Stimulated activated CD8-positive, alpha-beta memory T cell treated with anti-CD3 and anti-CD28 coated beads, Interleukin-4, amount 100 ng/mL, for 4 hours (primary cell): ENCODE results near the gene ANK3.

ENCODE experiments used
- DNase-seq, 2 donors: peaks; one replicate each; pipeline ENCODE4 v3.0.0-alpha.2; 2020; ENCODE audit warnings: low read depth in 2 of 2, low spot score in 1 of 2

ANK3 gene

GRCh38 chr10:60236869-60237524, 152.7 kb downstream of the ANK3 start:
- DNase-seq: no peak

- DNase-seq: no peak
These were observed 154.7 kb downstream of the ANK3 start for GRCh38 chr10:60235001-60235400.

DNA sequence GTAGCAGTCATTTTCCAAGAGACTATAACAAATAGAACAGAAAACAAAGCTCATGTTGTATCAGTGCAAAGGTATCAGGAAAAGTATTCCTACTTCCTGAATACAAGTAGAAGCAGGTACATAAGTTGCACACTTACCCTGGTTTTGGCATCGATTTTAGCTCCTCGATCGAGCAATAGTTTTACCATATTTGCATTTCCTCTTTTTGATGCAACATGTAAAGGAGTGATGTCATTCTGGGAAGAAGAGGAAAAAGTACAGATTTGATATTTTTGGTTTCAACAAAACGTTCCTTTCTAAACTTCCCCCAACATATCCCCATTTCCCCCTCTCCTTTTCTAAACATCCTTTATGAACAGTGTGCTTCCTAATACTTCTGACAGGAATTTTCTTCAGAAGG, 155.1 kb downstream of the ANK3 start:
- no peak for DNase-seq

DNA sequence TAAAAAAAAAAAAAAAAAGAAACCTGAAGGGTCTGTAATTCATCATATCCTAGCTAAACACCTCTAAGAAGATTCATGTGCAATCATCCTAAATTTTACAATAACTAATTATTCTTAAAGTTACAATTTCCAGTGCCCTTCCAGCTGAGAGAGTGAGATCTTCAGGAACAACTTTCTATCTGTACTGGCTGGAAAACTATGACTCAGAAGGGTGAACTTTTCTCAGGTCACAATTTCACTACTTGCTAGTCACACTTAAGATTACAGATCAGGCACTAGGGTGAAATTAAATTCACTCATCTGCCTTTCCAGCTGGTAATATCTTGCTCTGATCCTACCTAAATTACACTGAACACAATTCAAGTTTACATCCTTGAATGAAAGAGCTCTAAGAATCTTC, 158.8 kb downstream of the ANK3 start:
- DNase-seq: no peak

GRCh38 chr10:60224066-60224705, 165.5 kb downstream of the ANK3 start:
- DNase-seq: no peak

DNA sequence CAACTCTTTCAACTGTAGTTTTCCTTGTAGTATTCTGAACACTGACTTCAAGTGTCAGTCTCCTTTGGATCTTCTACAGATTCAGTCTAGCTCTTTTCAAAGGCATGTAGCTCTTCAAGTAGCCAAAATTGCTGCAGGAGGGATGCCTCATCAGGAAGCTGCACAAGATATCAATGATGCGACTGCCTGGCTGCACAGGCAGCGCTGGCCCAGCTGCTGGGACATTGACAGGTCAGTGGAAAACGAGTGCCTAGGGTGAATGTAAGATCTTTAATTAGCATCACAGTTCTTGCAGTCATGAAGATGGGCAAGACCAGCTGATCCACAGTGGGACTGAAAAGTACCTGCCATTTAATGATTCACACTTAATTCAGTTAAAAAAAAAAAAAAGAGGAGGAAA, 167.6 kb downstream of the ANK3 start:
- DNase-seq: no peak

DNA sequence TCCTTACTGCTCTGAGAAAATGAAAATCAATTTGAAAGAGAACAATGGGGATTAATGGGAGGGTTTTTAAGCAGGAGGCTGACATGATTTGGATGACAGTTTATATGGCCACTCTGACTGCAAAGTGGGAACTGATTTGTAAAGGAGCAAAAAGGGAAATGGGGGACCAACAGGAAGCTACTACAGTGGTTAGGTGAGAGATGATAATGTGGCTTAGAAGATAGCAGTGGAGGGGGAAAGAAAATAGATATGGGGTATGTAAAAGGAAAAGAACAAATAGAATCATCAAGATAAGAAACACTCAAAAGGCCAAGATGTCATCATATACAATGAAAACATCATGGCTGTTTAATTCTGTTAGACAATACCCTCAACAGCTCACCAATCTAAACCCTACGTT, 177.5 kb downstream of the ANK3 start:
- no peak for DNase-seq

DNA sequence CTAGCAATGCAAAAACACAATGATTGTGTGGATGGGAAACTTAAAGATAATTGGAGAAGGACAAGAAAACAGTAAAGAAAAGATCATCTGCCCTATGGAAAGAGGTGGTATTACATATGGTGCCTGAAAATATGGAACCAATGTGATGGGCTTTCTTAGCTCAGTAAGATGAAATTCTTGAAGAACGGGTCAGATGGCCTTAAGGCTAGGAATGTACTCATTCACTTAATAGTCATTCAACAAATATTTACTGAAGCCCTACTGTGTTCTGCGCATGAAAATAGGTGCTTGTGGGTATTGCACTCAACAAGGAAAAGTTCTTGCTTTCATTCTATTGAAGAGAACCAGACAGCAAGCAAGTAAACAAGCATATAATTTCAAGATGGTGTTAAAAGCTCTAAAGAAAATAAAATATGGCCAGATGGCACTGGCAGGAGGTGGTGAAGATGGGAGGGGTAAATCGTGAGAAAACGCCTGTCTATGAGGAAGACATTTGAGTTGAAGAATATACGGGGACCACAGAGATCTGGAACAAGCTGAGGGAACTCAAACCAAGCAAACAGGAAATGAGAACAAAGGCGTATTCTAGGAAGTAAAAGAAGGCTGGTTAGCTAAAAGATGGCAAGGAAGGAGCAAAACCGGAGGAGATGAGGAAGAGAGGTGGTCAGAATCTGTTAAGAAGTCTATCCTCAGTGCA, 179.7 kb downstream of the ANK3 start:
- no peak for DNase-seq

GRCh38 chr10:60208676-60209269, 180.9 kb downstream of the ANK3 start:
- no peak for DNase-seq

- no peak for DNase-seq
These were observed 181.8 kb downstream of the ANK3 start for GRCh38 chr10:60207894-60208293.

DNA sequence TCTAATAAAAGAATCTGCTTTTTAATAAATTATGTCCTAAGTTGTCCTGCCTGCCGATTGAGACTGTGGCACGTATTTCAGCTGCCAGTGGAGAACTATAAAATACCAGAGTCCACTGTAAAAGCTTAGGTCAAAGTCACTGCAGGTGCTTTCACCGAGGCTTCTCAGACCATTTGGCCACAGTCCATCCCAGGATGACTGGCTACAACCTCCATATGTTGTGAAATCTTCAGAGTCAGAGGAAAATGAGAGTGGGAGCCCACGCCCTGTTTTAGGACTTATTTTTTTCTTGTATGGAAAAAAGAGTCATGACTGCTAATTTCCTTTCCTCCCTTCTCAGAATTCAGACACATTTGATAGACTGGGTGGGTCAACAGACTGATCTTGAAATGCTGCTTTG, 182.9 kb downstream of the ANK3 start:
- DNase-seq: no peak

DNA sequence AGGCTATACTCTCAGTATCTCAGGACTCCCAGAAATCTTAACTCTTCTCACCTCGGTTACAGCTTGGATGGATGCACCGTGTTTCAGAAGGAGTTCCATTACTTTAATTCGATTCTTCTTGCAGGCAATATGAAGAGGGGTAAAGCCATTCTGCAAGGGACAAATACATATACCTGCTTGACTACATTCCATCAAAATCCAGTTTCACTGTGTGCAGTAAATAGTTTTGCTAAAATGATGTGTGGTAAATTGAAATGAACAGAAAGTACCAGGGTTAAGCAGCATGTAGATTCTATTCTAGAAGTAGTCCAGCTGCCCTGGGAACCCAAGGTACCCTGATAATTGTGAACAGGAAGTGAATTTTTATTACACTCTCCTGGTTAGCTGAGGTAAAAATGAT, 183.9 kb downstream of the ANK3 start:
- DNase-seq: no peak

GRCh38 chr10:60203993-60204618, 185.6 kb downstream of the ANK3 start:
- DNase-seq: no peak

- no peak for DNase-seq
These were observed 189.0 kb downstream of the ANK3 start for GRCh38 chr10:60200682-60201053.

GRCh38 chr10:60200012-60200681, 189.5 kb downstream of the ANK3 start:
- no peak for DNase-seq

GRCh38 chr10:60197206-60197605, 192.5 kb downstream of the ANK3 start:
- no peak for DNase-seq

DNA sequence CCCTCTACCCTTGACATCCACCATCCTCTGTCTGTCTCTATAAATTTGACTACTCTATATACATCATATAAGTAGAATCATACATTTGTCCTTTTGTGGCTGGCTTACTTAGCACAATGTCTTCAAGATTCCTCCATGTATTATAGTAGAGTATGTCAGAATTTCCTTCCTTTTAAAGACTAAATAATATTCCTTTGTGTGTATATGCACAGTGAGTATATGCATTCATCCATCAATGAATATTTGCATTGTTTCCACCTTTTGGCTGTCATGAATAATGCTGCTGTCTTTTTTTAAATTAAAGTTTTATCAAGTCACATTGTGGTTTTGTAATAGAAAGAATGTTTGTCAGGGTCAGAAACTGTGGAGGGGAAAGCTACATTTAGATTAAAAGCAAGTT, 195.3 kb downstream of the ANK3 start:
- DNase-seq: no peak

DNA sequence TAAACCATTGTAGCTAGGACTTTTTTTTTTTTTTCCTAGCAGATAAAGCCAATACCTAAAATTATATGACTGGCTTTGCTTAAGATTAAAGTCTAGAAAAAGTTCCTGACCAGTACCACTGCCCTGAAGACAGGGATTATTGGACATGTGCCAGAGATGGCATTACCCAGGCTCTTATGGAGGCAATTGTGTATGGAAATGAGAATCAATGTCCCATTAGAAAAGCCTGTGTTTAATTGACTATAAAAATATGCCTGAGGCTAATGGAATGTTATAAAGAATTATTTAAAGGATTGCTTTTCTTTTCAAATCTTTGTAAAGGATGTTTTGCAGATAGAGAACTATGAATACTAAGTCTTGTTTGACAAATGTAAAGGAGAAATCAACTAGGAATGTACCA, 196.7 kb downstream of the ANK3 start:
- no peak for DNase-seq

GRCh38 chr10:60189861-60190475, 199.7 kb downstream of the ANK3 start:
- DNase-seq: no peak

DNA sequence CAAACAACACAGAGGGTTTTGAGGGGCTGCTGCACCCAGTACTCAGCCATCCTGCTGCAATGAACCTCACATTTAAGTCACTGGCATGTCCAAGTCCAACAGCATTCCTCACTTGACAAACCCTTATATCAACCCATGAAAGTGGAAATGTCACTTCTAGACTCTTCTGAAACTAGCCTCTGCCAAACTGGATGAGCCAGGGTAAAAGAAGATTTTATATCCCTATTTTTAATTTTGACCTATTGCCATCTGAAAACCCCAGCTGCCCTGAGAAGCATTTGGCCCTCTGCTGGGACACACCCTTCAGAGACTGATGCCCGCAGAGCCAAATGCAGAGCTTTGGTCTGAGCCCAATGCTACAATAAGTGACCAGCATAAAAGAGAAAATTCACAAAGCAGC, 201.1 kb downstream of the ANK3 start:
- DNase-seq: no peak

DNA sequence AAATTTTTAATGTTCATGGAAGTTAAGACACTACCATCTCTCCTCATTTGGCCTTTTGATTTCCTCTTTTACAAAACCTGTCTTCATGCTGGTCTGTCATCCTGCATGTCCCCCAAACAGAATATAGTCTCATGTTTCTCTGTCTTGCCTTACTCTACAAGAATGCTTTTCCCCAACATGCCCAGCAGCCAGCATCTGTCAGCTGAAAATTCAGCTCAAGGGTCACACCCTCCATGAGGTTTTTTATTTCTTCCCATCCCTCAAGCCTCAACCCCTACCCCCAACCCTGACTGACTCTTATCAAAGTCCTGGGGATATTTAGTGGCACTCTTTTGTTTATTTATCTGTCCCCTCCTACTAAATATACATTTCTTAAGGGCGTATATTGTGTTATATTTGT, 202.0 kb downstream of the ANK3 start:
- no peak for DNase-seq
